GM18861 (cell line): ENCODE data around the gene LMAN2.

Experiments
- ATAC-seq: cut with Tn5 transposase; IDR thresholded peaks from one replicate; pipeline ENCODE4 v1.9.1; 2021; ENCODE audit not compliant: unreplicated experiment

LMAN2 gene, protein sequence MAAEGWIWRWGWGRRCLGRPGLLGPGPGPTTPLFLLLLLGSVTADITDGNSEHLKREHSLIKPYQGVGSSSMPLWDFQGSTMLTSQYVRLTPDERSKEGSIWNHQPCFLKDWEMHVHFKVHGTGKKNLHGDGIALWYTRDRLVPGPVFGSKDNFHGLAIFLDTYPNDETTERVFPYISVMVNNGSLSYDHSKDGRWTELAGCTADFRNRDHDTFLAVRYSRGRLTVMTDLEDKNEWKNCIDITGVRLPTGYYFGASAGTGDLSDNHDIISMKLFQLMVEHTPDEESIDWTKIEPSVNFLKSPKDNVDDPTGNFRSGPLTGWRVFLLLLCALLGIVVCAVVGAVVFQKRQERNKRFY

DNA sequence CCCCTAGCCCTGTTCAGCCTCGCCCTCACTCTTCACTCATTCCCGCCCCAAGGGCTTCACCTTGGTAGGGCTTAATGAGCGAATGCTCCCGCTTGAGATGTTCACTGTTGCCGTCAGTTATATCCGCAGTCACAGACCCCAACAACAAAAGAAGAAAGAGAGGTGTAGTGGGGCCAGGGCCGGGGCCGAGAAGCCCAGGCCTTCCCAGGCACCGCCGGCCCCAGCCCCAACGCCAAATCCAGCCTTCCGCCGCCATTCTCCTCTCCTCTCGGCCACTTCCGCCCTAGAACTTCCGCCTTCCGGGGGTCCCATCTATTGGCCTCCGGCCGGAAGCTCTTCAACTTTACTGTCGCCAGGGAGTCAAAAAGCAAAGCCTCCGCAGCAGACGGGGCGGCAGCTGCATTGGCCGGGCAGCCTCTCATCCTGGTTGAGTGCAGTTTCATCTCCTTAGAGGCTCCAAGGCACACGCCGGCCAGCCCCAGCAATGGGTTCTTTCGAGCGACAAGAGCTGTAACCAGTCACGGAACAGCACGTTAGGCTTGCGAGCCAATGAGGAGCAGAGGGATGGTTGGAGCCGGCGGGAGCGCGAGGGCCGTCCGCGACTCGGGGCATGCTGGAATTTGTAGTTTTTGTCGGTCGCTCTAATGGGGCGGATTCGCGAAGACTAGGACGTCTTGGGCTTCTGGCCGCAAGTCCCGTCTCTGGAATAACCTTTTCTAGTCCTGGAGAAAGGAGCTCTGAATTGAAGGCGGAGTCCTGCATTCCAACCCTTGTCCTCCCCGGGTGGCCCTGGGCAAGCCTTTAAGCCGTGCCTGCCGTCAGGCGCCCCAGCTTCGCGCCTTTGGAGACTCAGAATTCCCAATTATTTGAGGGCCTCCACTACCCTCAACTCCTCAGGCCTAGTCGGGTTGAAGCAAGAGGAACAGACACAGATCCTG is at the start of gene LMAN2:
LMAN2 (minus strand) TSS at position 277 of the 938 bp plus-strand sequence; CDS start at position 256, 21 bp downstream.
- ATAC-seq, result peak; percentile 88

DNA sequence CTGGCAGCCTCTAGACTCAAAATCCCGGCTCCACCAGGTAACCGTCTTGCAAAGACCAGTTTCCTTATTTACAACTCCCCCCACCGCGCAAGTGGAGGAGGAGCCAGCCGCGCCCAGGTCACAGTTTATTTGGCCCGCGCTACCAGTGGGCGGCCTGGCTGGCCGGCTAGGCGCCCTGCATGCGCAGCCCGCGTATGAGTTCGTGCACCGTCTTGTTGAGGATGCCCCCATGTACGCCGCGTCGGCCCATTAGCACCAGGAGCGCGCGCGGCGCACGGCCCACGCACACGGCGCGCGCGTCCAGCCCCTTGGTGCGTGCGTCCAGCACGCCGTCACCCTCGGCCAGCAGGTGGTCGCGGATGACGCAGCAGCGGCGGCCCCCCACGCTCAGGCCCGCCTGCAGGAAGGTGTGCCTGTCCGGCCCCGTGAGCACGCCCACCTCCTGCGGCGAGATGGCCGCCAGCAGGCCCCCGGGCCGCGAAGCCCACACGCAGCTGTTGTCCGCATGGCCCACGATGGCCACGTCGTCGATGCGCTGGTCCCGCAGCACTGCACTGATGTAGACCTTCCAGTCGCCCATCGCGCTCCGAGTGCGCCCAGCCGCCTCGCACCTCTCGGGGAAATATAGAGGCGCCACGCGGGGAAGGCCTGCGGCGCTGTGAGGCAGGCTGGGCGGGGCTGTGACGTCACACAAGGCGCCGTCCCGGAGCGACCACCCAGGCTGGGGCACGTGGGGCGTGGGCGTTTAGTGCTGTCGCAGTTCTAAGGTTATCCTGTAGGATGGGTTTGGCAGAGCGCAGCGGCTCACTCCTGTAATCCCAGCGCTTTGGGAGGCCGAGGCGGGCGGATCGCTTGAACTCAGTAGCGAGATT is 48.8 kb upstream of the LMAN2 start, which contains the start of gene PFN3:
PFN3 (minus strand) TSS at position 665 of the 872 bp plus-strand sequence; CDS start at position 580, 85 bp downstream.
- no peak for ATAC-seq

- ATAC-seq, result no peak
Observed at GRCh38 chr5:177397875-177398390, 46.5 kb upstream of the LMAN2 start.

DNA sequence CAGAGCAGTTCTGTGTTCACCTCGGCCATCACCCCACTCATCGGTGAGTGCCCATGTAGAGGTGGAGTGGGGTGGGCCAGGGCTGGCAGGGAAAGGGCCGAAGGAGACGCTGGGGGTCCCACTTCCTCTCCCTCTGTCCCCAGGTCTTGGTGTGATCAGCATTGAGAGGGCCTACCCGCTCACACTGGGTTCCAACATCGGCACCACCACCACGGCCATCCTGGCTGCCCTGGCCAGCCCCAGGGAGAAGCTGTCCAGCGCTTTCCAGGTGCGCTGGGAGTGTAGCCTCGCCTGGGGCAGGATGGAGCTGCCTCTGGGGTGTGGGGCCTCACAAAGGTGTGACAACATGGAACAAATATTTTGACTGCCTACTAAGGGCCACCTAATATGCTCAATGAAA is 45.3 kb upstream of the LMAN2 start:
- no peak for ATAC-seq

DNA sequence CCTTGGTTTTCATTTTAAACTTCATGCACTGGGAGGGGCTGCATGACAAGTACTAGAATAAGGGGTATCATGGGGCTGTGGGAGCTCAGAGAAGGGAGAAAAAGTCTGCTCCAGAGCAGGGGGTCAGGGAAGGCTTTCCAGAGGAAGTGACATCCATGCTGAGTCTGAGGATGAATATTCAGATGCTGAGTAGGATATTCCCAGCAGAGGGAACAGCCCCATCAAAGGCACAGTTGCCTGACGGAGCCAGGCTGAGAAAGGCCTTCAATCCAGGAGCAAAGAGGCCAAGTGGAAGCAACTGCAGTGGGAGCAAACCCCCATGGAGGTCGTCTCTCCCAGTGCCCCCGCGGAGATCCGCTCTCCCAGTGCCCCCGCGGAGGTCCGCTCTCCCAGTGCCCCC is 44.6 kb upstream of the LMAN2 start:
- ATAC-seq, result no peak

GRCh38 chr5:177393990-177394389 is 42.5 kb upstream of the LMAN2 start:
- no peak for ATAC-seq

- ATAC-seq, result no peak
Observed at GRCh38 chr5:177393206-177393765, 41.8 kb upstream of the LMAN2 start.

GRCh38 chr5:177392765-177393164 is 41.3 kb upstream of the LMAN2 start:
- no peak for ATAC-seq

- peak; percentile 36 for ATAC-seq
Observed at GRCh38 chr5:177390363-177391300, 39.2 kb upstream of the LMAN2 start.

DNA sequence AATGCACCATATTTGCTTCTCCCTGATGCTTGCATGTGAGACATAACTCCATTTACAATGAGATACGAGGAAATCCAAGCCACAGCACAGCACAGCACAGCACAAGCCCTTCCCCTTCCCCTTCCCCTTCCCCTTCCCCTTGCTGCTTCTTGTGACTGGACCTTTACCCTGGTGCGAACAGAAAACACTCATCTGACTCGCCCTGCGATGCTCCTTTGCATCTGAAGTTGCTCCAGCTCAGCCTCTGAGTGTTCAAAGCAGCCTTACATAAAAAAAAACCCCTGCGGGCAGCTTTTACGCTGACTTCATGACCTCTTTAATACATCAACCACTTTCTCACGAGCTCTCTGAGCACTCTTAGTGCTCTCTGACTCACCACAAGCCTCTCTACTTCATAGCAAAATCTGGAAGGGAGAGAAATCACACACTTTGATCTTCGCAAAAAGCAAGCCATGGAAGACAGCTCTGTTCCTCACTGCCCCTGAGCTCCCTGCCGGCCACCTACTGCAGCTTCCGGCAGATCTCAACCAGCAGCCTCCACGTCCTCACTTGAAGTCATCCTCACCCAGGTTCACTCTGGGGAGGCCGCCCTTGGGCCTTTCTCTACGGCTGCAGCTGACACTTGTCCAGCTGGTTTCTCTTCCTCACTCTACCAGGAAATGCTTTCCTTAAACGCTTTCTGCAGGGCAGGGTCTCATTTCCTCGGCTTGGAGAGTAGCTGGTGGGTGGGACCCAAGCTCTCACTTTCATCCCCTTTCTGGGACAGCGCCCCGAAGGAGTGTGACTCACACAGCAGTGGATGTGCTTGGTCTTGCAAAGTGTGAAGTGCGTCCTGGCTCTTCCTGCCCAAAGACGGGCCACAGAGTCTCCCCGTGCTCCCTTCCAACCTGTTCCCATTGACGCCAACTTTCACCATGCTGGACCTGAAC is 38.0 kb upstream of the LMAN2 start:
- peak; percentile 59 for ATAC-seq

GRCh38 chr5:177388521-177389052 is 37.1 kb upstream of the LMAN2 start:
- ATAC-seq, result no peak

DNA sequence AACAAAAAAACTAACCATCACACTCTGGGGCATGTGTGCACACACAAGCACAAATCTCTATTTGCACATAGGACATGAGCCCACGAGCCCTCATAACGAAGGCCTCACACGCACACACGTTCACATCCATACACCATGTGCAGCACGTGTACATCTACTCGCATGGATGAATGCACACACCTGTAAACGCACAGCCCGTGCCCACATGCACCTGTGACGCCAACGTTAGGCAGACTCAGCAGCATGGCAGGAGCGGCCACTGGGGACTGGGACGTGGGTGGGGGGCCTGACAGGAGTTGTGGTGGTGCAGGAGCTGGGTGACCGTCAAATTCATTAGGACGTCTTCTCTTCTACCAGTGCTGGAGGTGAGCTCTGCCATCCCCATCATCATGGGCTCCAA is 35.9 kb upstream of the LMAN2 start:
- ATAC-seq, result no peak

- ATAC-seq, result no peak
Observed at GRCh38 chr5:177386542-177386941, 35.1 kb upstream of the LMAN2 start.

DNA sequence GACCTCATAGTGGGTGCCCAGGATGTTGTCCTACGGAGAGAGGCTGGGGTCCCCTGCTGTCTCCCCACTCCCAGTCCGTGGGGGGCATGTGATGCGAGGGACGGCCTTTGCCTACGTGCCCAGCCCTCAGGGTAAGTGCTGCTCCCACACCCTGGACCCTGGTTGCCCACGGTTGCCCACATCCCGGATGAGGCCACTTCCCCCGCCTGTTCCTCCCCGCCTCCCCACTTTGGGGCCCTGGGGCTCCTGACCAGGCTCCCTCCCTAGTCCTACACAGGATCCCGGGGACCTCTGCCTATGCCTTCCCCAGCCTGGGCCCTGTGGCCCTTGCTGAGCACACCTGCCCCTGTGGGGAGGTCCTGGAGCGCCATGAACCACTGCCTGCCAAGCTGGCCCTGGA is 34.3 kb upstream of the LMAN2 start:
- ATAC-seq, result no peak

- ATAC-seq, result no peak
Observed at GRCh38 chr5:177384134-177384533, 32.7 kb upstream of the LMAN2 start, which contains the start of gene SLC34A1. SLC34A1 (plus strand) TSS chr5:177384434; CDS start chr5:177385742, 1,308 bp downstream.

GRCh38 chr5:177383181-177383580 is 31.7 kb upstream of the LMAN2 start:
- ATAC-seq, result no peak

- no peak for ATAC-seq
Observed at GRCh38 chr5:177382423-177383029, 31.1 kb upstream of the LMAN2 start.
